K562 (cell line): Measurements from ENCODE around the gene ISG20L2. TPM values are rescaled to one million over a fixed set of nuclear protein-coding genes. Genes with fewer than 3 reads are reported as not detected.

Experiments used
- FOS ChIP-seq: IDR thresholded peaks from 3 replicates; pipeline ENCODE4 v1.6.1; 2011; ENCODE audit not compliant: insufficient read length; ENCODE audit errors: extremely low read depth
- FOXP1 ChIP-seq: sonication (generic); formaldehyde crosslinking; IDR thresholded peaks from 2 replicates; pipeline ENCODE4 v1.8.0; 2022; ENCODE audit warnings: mild to moderate bottlenecking, missing genetic modification reagents
- PHB ChIP-seq: fragments of 250-450 bp; sonication (Bioruptor Pico); IDR thresholded peaks from 2 replicates; pipeline ENCODE4 v1.5.0; 2021
- PREB ChIP-seq: sonication (generic); formaldehyde crosslinking; IDR thresholded peaks from 2 replicates; pipeline ENCODE4 v1.8.1; 2023; ENCODE audit warnings: mild to moderate bottlenecking, missing genetic modification reagents
- YY1 ChIP-seq, 3 experiments: IDR thresholded peaks; 2 replicates each; pipeline ENCODE4 v1.6.1; 2011; ENCODE audit warnings: low read length in 2 of 3, mild to moderate bottlenecking in 2 of 3, moderate library complexity in 2 of 3, borderline replicate concordance in 1 of 3, control low read depth in 1 of 3, low read depth in 1 of 3; ENCODE audit not compliant: insufficient read depth in 3 of 3, insufficient replicate concordance in 2 of 3, control insufficient read depth in 1 of 3, insufficient read length in 1 of 3; ENCODE audit errors: extremely low read depth in 1 of 3
- ZFPM2 ChIP-seq: fragments of 250-450 bp; sonication (Bioruptor Pico); IDR thresholded peaks from 2 replicates; pipeline ENCODE4 v1.5.1; 2022; ENCODE audit warnings: mild to moderate bottlenecking
- ZNF23 ChIP-seq: fragments of 250-450 bp; sonication (Bioruptor Pico); IDR thresholded peaks from 2 replicates; pipeline ENCODE4 v1.4.0; 2020; ENCODE audit warnings: mild to moderate bottlenecking
- ZNF280B ChIP-seq: fragments of 250-450 bp; sonication (Bioruptor Pico); IDR thresholded peaks from 2 replicates; pipeline ENCODE4 v1.5.1; 2021; ENCODE audit warnings: mild to moderate bottlenecking
- polyA plus RNA-seq, 8 experiments: library from polyadenylated mRNA; depleted of rRNA in 4 of 8; stranded (reverse) in 5 of 8; unstranded in 3 of 8; fragments of >200 nt; fragmentation: Nextera tagmentation in 2 of 8; fragmentation: Illumina TruSeq in 1 of 8; extraction: Ambion mirVana in 2 of 8; extraction: Trizol in 1 of 8; gene quantifications; 2 replicates each; pipeline versions ENCODE4 v1.2.1 to v1.2.3, GENCODE V29; 2011 to 2014; ENCODE audit warnings: inconsistent platforms in 1 of 8, missing spikeins in 1 of 8
- total RNA-seq, 7 experiments: library from RNA; depleted of rRNA in 6 of 7; stranded (reverse); fragments of >200 nt in 6 of 7; fragmentation: Illumina TruSeq in 2 of 7; extraction: Trizol in 2 of 7; gene quantifications; 2 replicates each; pipeline versions ENCODE4 v1.2.1 to v1.2.3, GENCODE V29; 2011 to 2021; ENCODE audit warnings: low replicate concordance in 1 of 7
- TF ChIP-seq, protein P1 (sequence below): fragments of 450-650 bp; IDR thresholded peaks from 2 replicates; pipeline ENCODE4 v1.6.1; 2016; ENCODE audit warnings: low read depth, mild to moderate bottlenecking, moderate library complexity
- TF ChIP-seq, protein P2 (sequence below): fragments of 450-650 bp; IDR thresholded peaks from 2 replicates; pipeline ENCODE4 v1.6.1; 2016; ENCODE audit warnings: mild to moderate bottlenecking
- TF ChIP-seq, protein P3 (sequence below): fragments of 250-450 bp; sonication (Bioruptor Pico); IDR thresholded peaks from 2 replicates; pipeline ENCODE4 v1.4.0; 2020; ENCODE audit warnings: mild to moderate bottlenecking
- TF ChIP-seq, protein P4 (sequence below), 3 experiments: IDR thresholded peaks in 2 of 3; conservative IDR thresholded peaks in 1 of 3; 2 replicates each; pipeline ENCODE4 v1.5.1; 2011 to 2012; ENCODE audit warnings: low read length in 3 of 3, mild to moderate bottlenecking in 3 of 3, control low read depth in 2 of 3, improper control_type of control experiment in 1 of 3, inconsistent platforms in 1 of 3, low read depth in 1 of 3, mixed read lengths in 1 of 3, moderate library complexity in 1 of 3; ENCODE audit not compliant: insufficient read depth in 2 of 3
- TF ChIP-seq, protein P5 (sequence below), 2 experiments: IDR thresholded peaks; 2 replicates each; pipeline ENCODE4 v1.6.1; 2011; ENCODE audit warnings: borderline replicate concordance in 1 of 2, control low read depth in 1 of 2, low read depth in 1 of 2, low read length in 1 of 2, mild to moderate bottlenecking in 1 of 2, mixed read lengths in 1 of 2, moderate library complexity in 1 of 2; ENCODE audit not compliant: insufficient read depth in 1 of 2, insufficient read length in 1 of 2, poor library complexity in 1 of 2, severe bottlenecking in 1 of 2; ENCODE audit errors: extremely low read depth in 1 of 2

Gene ISG20L2
- total and polyA plus RNA-seq, 9 of the 15 experiments (the other 6 are each of a cell fraction or from before 2014, with no cell fraction given), result 21.3 to 130 (median 50.3) TPM

DNA sequence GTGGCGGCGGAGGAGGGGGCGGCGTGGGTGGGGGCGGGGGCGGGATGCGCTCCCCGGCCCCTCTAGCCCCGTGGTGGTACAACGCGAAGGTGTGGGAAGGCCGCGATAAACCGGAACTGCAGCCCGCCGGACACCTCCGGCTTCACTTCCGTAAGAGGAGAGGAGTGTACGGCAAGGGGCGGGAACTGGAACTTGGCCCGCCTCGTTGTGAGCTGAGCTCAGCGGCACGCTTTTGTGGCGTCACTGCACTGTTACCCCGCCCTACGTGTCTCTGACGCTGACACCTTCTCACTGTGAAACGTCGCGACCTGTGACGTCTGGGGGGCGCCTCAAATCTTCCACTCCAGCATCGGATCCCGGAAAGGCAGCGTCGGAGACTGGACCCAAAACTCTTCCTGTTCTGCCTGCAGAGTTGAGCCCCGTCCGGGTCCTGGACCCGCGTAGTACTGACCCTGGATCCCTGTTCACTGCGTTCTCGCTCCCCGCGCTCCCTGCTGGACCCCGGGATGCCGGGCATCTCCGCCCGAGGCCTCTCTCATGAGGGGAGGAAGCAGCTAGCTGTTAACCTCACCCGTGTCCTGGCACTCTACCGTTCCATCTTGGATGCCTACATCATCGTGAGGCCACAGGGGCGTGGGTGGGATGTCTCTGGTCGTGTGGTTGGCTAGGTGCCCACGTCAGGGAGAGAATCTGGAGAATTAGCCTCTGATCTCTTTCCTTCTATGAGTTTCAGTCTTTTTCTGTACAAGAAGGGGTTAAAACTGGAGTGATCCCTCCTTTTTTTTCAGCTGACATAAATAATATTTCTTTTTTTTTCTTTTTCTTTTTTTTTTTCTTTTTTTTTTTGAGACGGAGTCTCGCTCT is at the start of gene ISG20L2 (continued):
- TF ChIP-seq, protein P1, sequence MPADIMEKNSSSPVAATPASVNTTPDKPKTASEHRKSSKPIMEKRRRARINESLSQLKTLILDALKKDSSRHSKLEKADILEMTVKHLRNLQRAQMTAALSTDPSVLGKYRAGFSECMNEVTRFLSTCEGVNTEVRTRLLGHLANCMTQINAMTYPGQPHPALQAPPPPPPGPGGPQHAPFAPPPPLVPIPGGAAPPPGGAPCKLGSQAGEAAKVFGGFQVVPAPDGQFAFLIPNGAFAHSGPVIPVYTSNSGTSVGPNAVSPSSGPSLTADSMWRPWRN, result no peak
- TF ChIP-seq ZFPM2 (CRISPR knock-in tag) (no peak), PHB (CRISPR knock-in tag) (no peak), YY1 (IDR thresholded peaks at IDR 0.05; ENCODE audit: borderline replicate concordance in 1 of 3, control insufficient read depth in 1 of 3, extremely low read depth in 1 of 3, insufficient read depth in 3 of 3, insufficient read length in 1 of 3, insufficient replicate concordance in 2 of 3, low read depth in 1 of 3, low read length in 2 of 3) (peak in 1 of 3 experiments; percentile 12), PREB (CRISPR knock-in tag) (no peak), FOS (no peak), FOXP1 (peak; percentile 70; the same call in 1 of the 2 replicates), ZNF280B (CRISPR knock-in tag) (no peak), ZNF23 (CRISPR knock-in tag) (no peak)
- TF ChIP-seq, protein P2, sequence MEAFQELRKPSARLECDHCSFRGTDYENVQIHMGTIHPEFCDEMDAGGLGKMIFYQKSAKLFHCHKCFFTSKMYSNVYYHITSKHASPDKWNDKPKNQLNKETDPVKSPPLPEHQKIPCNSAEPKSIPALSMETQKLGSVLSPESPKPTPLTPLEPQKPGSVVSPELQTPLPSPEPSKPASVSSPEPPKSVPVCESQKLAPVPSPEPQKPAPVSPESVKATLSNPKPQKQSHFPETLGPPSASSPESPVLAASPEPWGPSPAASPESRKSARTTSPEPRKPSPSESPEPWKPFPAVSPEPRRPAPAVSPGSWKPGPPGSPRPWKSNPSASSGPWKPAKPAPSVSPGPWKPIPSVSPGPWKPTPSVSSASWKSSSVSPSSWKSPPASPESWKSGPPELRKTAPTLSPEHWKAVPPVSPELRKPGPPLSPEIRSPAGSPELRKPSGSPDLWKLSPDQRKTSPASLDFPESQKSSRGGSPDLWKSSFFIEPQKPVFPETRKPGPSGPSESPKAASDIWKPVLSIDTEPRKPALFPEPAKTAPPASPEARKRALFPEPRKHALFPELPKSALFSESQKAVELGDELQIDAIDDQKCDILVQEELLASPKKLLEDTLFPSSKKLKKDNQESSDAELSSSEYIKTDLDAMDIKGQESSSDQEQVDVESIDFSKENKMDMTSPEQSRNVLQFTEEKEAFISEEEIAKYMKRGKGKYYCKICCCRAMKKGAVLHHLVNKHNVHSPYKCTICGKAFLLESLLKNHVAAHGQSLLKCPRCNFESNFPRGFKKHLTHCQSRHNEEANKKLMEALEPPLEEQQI, result no peak
- TF ChIP-seq, protein P3, sequence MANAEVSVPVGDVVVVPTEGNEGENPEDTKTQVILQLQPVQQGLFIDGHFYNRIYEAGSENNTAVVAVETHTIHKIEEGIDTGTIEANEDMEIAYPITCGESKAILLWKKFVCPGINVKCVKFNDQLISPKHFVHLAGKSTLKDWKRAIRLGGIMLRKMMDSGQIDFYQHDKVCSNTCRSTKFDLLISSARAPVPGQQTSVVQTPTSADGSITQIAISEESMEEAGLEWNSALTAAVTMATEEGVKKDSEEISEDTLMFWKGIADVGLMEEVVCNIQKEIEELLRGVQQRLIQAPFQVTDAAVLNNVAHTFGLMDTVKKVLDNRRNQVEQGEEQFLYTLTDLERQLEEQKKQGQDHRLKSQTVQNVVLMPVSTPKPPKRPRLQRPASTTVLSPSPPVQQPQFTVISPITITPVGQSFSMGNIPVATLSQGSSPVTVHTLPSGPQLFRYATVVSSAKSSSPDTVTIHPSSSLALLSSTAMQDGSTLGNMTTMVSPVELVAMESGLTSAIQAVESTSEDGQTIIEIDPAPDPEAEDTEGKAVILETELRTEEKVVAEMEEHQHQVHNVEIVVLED (CRISPR knock-in tag), result peak; percentile 92
- TF ChIP-seq, protein P4, sequence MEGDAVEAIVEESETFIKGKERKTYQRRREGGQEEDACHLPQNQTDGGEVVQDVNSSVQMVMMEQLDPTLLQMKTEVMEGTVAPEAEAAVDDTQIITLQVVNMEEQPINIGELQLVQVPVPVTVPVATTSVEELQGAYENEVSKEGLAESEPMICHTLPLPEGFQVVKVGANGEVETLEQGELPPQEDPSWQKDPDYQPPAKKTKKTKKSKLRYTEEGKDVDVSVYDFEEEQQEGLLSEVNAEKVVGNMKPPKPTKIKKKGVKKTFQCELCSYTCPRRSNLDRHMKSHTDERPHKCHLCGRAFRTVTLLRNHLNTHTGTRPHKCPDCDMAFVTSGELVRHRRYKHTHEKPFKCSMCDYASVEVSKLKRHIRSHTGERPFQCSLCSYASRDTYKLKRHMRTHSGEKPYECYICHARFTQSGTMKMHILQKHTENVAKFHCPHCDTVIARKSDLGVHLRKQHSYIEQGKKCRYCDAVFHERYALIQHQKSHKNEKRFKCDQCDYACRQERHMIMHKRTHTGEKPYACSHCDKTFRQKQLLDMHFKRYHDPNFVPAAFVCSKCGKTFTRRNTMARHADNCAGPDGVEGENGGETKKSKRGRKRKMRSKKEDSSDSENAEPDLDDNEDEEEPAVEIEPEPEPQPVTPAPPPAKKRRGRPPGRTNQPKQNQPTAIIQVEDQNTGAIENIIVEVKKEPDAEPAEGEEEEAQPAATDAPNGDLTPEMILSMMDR (IDR thresholded peaks at IDR 0.05 in 2 of 3, conservative IDR thresholded peaks at IDR 0.05 in 1 of 3; ENCODE audit: insufficient read depth in 2 of 3, low read depth in 1 of 3, low read length in 3 of 3), result 0 out of 6 replicates have a peak, but pooled peaks of 1 of the 3 experiments have one; percentile 9
- TF ChIP-seq, protein P5, sequence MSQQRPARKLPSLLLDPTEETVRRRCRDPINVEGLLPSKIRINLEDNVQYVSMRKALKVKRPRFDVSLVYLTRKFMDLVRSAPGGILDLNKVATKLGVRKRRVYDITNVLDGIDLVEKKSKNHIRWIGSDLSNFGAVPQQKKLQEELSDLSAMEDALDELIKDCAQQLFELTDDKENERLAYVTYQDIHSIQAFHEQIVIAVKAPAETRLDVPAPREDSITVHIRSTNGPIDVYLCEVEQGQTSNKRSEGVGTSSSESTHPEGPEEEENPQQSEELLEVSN (IDR thresholded peaks at IDR 0.05; ENCODE audit: borderline replicate concordance in 1 of 2, extremely low read depth in 1 of 2, insufficient read depth in 1 of 2, insufficient read length in 1 of 2, low read depth in 1 of 2, low read length in 1 of 2, poor library complexity in 1 of 2, severe bottlenecking in 1 of 2), result peak in 1 of 2 experiments; percentile 19
